ENCODE results near the gene A3GALT2.

- no peak for TF ChIP-seq CTCF (conservative IDR thresholded peaks at IDR 0.05)
- no peak for TF ChIP-seq ZFX (IDR thresholded peaks at IDR 0.05)
Measured at GRCh38 chr1:33269621-33270020, 51.3 kb downstream of the A3GALT2 start.
